HG02884 (cell line): ENCODE measurements around the gene ADAD2.

Experiments used
- ATAC-seq: cut with Tn5 transposase; IDR thresholded peaks from one replicate; pipeline ENCODE4 v1.9.1; 2021; ENCODE audit warnings: mild to moderate bottlenecking, moderate library complexity; ENCODE audit not compliant: unreplicated experiment

ADAD2 gene

DNA sequence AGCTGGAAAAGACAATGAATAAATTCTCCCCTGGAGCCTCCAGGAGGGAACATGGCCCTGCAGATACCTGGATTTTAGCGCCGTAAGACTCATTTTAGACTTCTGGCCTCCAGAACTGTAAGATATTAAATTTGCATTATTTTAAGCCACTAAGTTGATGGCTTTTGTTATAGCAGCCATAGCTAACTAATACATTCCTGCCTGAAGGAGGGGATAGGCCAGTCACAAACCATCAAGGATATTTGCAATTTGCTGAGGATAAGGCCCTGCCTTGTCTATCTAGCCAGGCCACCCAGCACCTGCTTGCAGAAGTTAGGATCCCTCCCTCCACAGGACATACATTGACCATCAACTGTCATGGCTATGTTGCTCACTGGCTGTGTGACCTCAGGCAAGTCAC lies 53.8 kb downstream of the ADAD2 start:
- no peak for ATAC-seq

DNA sequence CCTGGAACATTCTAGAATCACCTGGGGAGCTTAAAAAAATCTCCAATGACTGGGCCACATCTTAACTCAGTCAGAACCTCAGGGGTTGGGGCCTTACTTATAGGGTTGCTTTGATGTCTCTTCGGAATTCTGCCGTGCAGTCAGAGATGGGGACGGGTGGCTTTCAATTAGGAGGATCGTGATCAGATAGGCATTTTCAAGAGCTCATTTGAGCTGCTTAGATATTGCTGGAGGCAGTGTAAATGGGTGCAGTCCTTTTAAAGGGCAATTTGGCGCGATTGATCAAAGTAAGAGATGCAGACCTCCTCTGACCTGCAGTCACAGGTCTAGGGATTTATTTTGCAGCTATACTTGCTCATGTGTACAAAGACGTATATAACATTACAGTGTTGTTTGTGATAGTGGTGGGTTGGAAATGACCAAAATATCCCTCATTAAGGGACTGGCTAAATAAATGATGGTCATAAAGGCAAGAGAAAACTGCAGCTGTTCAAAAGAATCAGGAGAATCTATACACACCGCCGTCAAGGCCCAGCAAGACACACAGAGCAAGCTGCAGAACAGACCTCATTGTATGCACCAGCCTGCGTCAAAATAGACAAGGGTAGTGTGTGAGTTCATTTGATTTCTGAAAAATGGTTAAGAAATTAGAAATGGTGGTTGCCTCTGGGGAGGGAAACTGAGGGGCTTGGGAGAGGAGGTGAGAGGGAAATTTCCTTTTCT lies 55.2 kb downstream of the ADAD2 start:
- ATAC-seq = no peak

GRCh38 chr16:84246679-84247077 lies 55.7 kb downstream of the ADAD2 start:
- no peak for ATAC-seq
